Measurements from ENCODE around the gene MRTFA. TPM values are rescaled to one million over a fixed set of nuclear protein-coding genes. Genes with fewer than 3 reads are reported as not detected.
"Not testable (repeated sequence)": the region's sequence is repeated elsewhere in the genome, so short reads cannot be mapped to it uniquely, and the experiment has no call there.

Gene MRTFA
- total RNA-seq, 1 experiment from 2014 or later: 26.6 TPM

DNA sequence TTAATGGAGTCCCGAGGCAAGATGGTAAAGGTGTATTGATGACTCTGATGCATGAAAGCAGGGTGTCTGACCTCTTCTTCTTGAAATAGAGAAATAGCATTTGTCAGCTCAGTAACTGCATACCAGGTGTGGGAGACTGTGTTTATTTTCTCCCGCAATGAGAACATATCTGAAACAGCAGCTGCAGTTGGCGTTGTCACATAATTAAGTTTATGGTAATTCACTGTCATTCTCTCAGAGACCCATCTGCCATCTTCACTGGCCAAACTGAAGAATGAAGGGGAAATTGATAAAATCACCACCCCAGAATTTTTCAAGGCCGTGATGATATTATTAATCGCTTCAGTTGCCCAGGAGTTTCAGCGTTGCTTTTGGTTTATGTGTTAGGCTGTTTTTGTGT, 22.6 kb upstream of the MRTFA start:
- DNase-seq (ENCODE audit: low read depth): no peak

- DNase-seq (ENCODE audit: low read depth): not testable (repeated sequence)
These were observed 20.1 kb upstream of the MRTFA start for GRCh38 chr22:40656651-40657050.

GRCh38 chr22:40655941-40656340, 19.4 kb upstream of the MRTFA start:
- not testable (repeated sequence) for DNase-seq (ENCODE audit: low read depth)

- peak; percentile 87 for DNase-seq (ENCODE audit: low read depth)
These were observed 18.1 kb upstream of the MRTFA start for GRCh38 chr22:40654522-40655167.

DNA sequence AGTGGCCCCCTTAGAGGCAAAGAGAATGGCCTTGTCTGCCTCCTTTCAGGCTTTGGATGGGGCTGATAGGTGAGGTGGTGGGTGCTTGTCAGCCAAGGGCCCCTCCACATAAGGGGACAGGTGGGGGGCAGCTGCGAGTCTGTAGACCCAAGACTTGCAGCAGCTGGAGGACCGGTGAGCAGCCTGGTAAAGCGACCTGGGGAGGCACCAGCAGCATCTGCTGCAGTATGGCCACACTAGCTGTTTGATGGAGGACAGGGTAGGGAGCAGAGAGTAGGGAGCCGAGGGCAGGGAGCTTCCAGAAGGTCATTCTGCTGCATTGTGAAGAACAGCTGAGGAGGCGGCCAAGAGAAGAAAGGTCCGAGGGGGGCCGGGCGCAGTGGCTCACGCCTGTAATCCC, 16.8 kb upstream of the MRTFA start:
- no peak for DNase-seq (ENCODE audit: low read depth)

GRCh38 chr22:40651563-40652501, 15.3 kb upstream of the MRTFA start:
- DNase-seq (ENCODE audit: low read depth): peak; percentile 99

DNA sequence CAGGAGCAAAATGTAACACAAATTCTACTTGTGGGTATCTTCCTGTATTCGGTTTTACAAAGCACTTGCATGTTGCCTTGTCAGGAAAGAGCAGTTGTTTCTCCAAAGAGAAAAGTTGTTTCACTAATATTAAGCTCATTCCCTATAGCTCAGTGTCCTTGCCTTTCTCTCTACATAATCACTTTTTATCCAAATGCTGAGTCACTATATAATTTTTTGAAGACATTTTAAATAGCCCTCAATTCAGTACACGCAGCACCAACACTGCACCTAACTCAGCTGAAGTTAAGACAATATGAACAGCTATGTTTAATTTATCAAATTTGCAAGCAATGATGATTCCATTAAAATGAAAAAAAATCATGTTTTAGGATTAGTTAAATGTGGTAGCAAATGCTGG, 14.5 kb upstream of the MRTFA start:
- no peak for DNase-seq (ENCODE audit: low read depth)

- DNase-seq (ENCODE audit: low read depth): no peak
These were observed 11.9 kb upstream of the MRTFA start for GRCh38 chr22:40648386-40648785.

GRCh38 chr22:40645579-40646197, 9.2 kb upstream of the MRTFA start:
- no peak for DNase-seq (ENCODE audit: low read depth)

- no peak for DNase-seq (ENCODE audit: low read depth)
These were observed 5.8 kb upstream of the MRTFA start for GRCh38 chr22:40642316-40642715.

DNA sequence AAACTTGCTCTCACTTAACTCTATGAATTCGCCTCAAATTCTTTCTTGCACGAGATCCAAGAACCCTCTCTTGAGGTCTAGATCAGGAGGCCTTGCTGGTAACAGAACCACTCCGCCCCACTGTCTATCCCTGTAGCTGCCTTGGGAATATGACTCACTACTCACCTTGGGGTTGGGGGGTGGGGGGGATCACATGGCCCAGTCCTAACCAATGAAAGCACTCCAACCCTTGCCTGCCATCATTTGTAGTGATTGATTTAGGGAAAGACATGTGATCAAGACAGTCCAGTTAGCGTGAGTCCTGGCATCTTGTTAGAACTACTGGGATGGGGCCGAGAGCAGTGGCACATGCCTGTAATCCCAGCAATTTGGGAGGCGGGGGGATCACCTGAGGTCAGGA, 4.8 kb upstream of the MRTFA start:
- no peak for DNase-seq (ENCODE audit: low read depth)

GRCh38 chr22:40638261-40638660, 1.7 kb upstream of the MRTFA start:
- DNase-seq (ENCODE audit: low read depth): no peak

DNA sequence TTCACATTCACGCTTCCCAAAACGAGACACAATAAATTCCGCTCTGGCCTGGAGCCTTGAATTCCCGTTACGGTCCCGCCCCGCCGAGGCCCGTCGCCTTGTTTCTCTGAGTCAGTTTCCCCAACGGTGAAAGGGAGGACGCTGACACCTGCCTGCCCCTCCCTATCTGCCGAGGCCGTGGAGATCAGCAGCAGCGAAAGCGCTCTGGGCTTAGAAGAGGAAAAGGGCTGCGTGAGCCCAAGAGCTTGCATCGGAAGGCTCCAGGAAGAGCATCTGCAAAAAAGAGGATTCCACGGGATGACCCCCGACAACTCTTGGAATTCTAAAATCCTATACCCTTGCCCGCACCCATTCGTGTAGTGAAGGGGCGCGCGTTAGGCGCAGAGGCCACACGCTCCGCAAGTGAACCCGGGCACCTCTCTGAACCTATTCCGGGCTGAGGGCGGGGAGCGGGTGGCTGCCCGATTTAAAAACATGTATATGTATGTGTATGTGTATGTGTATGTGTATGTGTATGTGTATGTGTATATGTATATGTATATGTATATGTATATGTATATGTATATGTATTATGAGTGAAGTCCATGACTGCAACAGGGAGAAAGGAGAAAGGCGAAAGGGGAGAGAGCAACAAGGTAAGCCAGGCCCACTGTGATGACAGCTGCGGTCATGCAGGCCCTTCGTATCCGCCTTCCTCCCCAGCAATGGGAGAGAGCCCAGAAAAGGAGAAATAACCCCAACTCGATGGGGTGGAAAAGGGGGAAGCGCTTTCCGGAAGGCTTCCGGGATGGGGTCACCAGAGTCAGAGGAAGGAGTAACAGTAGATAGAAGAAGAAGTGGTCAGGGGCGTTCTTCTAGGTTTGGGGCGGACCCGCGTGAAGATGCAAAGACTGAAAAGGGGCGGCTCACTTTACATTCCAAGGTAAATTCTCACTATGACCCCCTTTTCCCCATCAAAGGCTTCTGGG, 948 bp upstream of the MRTFA start:
- DNase-seq (ENCODE audit: low read depth): no peak

GRCh38 chr22:40635940-40636379, 559 bp downstream of the MRTFA start:
- no peak for DNase-seq (ENCODE audit: low read depth)

- DNase-seq (ENCODE audit: low read depth): no peak
These were observed 1.2 kb downstream of the MRTFA start for GRCh38 chr22:40635043-40635939.

DNA sequence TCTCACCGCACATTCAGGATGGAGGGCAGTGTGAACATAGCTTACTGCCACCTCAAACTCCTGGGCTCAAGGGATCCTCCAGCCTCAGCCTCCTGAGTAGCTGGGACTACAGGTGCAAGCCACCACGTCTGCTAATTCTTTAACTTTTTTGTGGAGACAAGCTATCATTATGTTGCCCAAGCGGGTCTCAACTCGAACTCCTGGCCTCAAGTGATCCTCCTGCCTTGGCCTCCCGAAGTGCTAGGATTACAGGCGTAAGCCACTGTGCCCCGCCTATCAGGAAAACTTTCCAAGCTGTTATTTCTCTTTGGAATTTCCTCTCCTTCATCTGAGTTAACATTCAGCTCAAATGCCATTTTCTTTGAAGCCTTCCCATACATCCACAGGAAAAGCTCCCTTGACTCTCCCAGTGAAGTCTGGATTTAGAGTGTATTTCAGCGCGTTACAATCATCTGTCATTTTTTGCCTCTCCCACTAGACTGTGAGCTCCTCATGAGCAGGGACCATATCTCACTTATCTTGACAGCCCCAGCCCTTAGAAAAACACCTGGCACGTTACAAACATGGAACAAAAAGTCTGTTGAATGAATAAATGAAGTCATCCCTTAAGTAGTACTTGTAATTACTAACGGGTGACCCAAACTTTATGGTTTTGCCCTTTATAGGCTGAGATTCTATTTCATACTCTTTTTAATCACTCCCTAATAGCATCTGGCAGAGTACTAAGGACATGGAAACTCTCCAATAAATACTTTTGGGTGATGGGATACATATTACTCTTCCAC, 2.2 kb downstream of the MRTFA start:
- DNase-seq (ENCODE audit: low read depth): no peak

- DNase-seq (ENCODE audit: low read depth): no peak
These were observed 3.5 kb downstream of the MRTFA start for GRCh38 chr22:40633036-40633435.

DNA sequence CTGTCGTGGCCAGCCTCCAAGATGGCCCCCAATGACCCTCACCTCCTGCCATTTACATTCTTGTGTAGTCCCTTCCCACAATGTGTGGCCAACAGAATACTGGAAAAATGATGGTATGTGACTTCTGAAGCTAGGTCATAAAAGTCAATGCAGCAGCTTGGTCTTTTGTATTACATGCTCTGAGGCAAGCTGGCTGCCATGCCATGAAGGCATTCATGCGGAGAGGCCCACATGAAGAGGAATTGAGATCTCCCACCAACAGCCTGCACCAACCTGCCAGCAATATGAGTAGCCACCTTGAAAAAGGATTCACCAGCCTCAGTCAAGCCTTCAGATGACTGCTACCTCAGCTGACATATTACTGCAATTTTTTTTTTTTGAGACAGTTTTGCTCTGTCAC, 4.6 kb downstream of the MRTFA start:
- DNase-seq (ENCODE audit: low read depth): no peak

DNA sequence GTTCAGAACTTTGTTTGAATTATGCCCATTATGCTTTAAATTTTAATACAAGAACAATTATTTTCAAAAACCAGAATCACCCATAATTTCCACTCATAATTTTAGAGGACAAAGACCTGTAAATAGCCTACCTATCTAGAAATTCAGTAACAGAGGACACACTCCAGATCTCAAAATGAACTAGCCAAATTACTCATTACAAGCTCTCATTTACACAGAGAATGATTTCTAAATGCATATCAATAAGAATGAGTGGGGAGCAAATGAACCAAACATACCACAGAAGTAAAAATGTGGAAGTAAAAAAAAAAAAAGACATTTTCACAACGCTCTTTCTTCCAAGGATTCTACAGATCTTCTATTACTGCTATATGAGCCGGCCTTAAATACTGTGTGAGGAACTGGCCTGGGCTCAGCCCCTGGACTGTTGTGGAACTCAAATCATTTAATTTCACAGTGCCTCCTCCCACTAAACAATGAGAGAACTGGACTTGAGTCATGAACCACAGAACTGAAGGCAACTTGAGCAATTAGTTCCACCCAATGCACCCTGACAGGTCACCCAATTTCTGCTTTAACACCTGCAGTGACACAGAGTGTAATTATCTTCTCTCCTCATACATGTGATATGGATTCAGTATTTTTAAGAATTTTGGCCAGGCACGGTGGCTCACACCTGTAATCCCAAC, 8.0 kb downstream of the MRTFA start:
- peak; percentile 60 for DNase-seq (ENCODE audit: low read depth)
